Inferior parietal cortex (tissue), 1 donor: Measurements from ENCODE around the gene COLGALT1.
"Not testable (repeated sequence)": the region's sequence is repeated elsewhere in the genome, so short reads cannot be mapped to it uniquely, and the experiment has no call there.

Experiments used
- DNase-seq: peaks from one replicate; pipeline ENCODE4 v3.0.0-alpha.2; 2016; ENCODE audit errors: extremely low spot score

The COLGALT1 gene

DNA sequence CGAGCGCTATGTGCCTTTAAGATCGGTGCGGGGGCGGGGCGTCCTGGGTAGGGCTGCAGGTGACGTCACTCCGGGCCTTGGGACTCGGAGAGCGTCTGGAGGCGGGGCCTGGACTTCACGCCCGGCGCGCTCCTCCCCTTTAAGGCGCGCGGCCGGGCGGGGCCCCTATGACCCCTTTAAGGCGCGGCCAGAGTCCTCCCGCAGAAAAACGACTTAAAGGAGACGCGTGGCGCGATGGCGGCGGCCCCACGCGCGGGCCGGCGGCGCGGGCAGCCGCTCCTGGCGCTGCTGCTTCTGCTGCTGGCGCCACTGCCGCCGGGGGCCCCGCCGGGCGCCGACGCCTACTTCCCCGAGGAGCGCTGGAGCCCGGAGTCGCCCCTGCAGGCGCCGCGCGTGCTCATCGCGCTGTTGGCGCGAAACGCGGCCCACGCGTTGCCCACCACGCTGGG, at the start of gene COLGALT1:
Gene COLGALT1 (plus strand): TSS at position 170 of the 449 bp plus-strand sequence. CDS start 65 bp downstream, at position 235.
- DNase-seq, result peak; percentile 97

DNA sequence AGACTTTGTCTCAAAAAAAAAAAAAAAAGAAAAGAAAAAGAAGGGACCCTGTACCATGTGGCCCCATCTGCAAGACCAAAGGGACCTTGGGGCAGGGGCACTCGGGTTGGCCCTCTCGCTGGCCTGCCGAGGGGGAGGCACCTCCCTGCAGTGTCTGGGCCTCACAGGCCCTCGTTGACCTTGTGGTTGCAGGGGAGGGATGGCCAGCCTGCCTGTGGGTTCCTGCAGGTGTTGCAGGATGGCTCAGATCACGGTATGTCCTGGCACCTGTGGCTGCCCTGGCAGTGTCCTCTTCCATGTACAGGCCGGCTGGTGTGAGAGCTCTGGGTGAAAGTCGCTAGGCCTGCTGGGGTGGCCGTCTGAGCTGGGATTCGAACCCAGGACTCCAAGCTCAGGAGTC, 48.7 kb upstream of the COLGALT1 start:
- DNase-seq, result no peak

GRCh38 chr19:17508558-17508933, 46.9 kb upstream of the COLGALT1 start:
- DNase-seq, result not testable (repeated sequence)

- DNase-seq, result no peak
These were observed 45.0 kb upstream of the COLGALT1 start for GRCh38 chr19:17510220-17510993.

- peak; percentile 76 for DNase-seq
These were observed 43.5 kb upstream of the COLGALT1 start for GRCh38 chr19:17511724-17512573.

DNA sequence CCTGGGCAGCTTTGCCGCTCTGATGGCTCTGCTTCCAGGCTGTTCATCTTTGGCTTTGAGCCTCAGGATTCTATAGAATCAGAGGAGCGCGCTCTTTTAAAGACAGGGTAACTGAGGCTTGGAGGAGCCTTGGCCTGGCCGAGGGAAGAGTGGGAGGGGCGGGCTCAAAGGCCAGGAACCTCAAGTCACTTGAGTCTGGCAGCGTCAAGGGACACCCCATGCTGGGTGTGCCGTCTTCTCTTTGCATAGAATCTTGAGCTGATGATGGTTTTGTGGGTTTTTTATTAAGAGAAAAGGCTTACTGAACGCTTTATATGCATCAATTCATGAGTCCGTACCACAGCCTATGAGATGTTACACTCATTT, 42.9 kb upstream of the COLGALT1 start:
- no peak for DNase-seq

GRCh38 chr19:17515408-17516149, 39.9 kb upstream of the COLGALT1 start:
- no peak for DNase-seq

DNA sequence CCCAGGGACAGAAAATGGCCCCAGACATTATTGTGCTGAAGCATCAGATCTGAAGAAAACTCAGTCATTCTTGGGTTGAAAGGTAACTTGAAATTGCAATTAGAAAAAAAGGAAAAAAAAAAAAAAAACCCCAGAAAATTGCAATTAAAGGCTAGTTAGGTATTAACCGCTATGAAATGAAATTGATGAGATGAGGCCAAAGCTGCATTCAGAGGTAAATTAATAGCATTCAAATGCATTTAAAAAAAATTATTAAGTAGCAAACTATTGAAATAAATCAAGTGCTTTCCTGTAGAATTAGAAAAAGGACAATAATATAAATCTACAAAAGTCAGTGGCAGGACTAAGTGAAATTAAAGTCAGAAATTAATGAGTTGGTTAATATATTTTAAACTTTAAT, 37.6 kb upstream of the COLGALT1 start:
- no peak for DNase-seq

DNA sequence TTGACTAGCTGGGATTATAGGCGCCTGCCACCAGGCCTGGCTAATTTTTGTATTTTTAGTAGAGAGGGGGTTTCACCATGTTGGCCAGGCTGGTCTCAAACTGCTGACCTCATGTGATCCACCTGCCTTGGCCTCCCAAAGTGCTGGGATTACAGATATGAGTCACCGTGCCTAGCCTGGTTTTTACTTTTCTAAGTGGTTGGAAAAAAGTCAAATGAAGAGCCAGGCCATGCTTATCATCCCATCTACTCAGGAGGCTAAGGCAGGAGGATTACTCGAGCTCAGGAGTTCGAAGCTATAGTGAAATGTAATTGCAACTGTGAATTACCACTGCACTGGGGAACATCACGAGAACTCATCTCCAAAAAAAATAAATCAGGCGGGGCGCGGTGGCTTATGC, 36.8 kb upstream of the COLGALT1 start:
- not testable (repeated sequence) for DNase-seq

GRCh38 chr19:17519967-17520366, 35.5 kb upstream of the COLGALT1 start:
- no peak for DNase-seq

GRCh38 chr19:17520865-17521264, 34.6 kb upstream of the COLGALT1 start:
- no peak for DNase-seq

DNA sequence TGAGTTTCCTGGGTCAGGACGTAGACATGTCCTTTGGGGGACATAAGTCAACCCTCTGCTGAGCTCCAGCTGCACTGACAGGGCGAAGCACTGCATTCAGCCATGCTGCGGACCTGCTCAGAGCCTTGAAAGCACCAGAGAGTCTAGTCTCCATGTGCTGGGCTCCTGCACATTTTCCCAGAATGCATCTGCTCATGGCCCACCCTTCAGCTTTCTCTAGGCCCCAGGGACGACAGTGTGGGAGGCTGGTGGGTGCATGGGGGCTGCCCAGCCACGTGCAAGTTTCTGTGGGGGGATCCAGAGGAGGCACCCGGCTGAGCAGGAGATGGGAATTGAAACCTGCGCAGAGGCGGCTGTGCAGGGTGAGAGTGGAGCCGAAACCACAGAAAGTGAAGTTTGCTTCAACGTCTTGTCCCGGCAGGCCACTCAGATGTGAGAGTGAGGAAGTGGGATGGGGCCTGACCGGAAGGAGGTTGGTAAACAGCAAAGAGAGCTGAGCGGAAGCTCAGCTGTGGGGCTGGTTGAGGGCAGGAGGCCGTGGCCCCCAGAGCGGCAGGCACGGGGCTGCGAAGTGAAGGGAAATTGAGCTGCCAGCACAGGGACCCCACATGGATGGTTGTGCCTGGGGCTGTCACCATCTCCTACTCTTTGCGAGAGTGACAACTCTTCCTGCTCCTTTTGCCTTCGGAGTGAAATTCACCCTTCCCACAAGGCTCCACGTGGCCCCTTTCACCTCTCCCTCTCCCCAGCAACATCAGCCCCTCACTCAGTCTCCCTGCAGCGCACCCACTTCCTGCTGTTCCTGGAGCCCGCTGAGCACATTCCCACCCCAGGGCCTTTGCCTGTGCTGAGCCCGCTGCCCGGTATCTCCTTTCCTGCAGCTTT, 32.2 kb upstream of the COLGALT1 start:
- no peak for DNase-seq

DNA sequence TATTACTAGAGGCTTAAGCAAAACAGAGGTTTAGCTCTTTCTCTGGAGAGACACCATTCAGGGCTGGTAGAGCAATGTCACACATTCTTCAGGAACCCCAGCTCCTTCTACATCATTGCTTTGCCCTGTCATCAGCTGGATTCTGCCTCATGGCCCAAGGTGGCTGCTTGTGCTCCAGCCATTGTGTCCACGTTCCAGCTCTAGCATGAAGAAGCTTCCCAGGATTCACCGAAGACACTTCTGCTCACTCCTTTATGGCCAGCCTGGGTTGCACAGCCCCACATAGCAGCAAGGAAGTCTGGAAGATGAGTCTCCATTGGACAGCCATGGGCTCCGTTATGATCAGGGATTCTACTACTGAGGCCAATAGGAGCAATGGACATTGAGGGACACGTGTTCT, 30.8 kb upstream of the COLGALT1 start:
- DNase-seq, result no peak

- no peak for DNase-seq
These were observed 30.3 kb upstream of the COLGALT1 start for GRCh38 chr19:17525141-17525540.

DNA sequence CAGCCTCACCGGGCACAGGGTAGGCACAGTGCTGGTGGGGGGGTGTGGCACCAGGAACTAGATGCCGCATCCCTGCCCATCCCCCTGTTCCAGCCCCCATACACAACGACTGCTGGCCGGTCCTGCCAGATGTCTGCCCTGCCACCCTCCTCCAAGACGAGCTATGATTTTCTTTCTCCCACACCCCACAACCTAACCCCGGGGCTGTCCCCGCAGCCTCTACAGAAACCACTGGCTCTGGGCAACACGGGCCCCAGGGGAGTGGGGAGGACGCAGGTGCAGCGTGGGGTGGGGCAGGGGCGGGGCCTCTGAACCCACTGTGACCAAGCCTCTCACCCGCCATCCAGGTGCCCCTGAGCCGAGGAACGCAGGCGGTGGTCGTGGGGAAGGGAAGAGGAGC, 28.5 kb upstream of the COLGALT1 start:
- DNase-seq, result no peak

GRCh38 chr19:17527326-17527725, 28.1 kb upstream of the COLGALT1 start:
- DNase-seq, result no peak

GRCh38 chr19:17528610-17529009, 26.8 kb upstream of the COLGALT1 start:
- DNase-seq, result no peak

- DNase-seq, result no peak
These were observed 25.9 kb upstream of the COLGALT1 start for GRCh38 chr19:17529239-17530158.

- no peak for DNase-seq
These were observed 24.9 kb upstream of the COLGALT1 start for GRCh38 chr19:17530586-17530985.

DNA sequence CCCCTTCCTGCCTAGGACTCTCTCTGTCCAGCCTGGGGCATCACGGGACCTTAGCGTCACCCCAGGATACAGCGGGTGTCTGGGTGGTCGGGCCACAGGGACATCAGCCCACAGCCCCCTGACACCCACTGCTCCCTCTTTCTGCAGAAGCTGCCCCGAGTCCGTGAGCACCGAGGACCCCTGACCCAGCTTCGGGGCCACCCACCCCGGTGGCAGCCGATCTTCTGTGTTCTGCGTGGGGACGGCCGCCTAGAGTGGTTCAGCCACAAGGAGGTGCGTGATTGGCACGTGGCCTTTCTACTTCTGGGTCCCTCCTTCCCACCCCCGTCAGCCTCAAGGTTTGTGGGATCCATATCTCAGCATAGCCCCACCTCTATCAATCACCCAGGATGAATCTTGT, 23.3 kb upstream of the COLGALT1 start:
- DNase-seq, result no peak
